ENCODE measurements around the gene CLEC4M.

The CLEC4M gene

GRCh38 chr19:7769171-7769570 is 6.1 kb downstream of the CLEC4M start:
- in situ Hi-C loops (cut with HindIII; ENCODE audit: low sequenced_read_pairs) = no loop called here

- in situ Hi-C loops (cut with HindIII; ENCODE audit: low sequenced_read_pairs) = no loop called here
Observed at GRCh38 chr19:7771072-7771471, 8.0 kb downstream of the CLEC4M start.

GRCh38 chr19:7772752-7773291 is 9.8 kb downstream of the CLEC4M start:
- in situ Hi-C loops (cut with HindIII; ENCODE audit: low sequenced_read_pairs) = no loop called here

GRCh38 chr19:7773841-7774240 is 10.8 kb downstream of the CLEC4M start:
- in situ Hi-C loops (cut with HindIII; ENCODE audit: low sequenced_read_pairs) = no loop called here

DNA sequence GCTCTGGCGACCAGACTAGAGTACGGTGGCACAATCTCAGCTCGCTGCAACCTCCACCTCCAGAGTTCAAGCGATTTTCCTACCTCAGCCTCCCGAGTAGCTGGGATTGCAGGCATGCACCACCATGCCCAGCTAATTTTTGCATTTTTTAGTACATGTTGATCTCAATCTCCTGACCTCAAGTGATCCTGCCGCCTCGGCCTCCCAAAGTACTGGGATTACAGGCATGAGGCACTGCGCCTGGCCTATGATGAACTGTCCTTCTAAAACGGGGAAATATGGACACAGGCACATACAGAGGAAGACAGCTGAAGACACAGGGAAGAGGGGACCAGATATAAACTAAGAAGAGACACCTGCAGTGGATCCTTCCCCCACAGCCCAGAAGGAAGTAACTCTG is 12.7 kb downstream of the CLEC4M start:
- in situ Hi-C loops (cut with HindIII; ENCODE audit: low sequenced_read_pairs) = no loop called here

- in situ Hi-C loops (cut with HindIII; ENCODE audit: low sequenced_read_pairs) = no loop called here
Observed at GRCh38 chr19:7778081-7778480, 15.0 kb downstream of the CLEC4M start.

DNA sequence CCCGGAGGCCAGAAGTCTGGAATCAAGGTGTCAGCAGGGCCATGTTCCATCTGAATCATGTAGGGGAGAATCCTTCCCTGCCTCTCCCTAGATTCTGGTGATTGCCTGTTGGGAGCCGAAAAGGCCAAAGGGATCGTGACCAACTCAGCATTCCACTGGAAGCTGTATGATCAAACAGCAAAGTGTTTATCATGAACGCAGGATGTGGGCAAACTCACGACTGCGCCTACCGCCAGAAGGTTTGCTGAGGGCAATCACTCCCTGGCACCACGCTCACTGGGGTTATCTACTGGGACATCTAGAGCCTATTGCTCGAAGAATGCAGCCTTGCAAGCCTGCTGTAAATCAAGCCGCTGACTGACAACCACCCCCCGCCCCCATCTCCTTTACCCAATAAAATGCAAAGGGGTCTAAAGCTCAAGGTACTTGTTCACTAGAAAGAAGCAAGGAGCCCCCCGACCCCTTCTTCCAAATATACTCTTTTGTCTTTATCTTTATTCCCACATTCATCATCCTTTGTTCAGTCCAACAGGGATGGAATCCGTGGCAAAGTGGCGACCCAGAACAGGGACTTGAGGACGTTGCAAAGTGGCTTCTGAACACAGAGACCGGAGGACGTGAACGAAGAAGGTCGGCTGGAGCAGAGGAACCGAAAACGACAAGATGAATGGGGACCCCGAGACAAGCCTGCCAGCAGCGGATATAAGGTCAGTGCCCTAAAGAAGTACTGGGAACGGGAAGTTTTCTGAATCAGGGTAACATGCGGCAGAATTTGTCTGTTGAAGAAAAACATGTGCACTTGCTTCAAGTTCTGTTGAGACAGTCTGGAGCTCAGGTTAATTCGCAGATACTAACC is 16.8 kb downstream of the CLEC4M start:
- in situ Hi-C loops (cut with HindIII; ENCODE audit: low sequenced_read_pairs) = no loop called here

DNA sequence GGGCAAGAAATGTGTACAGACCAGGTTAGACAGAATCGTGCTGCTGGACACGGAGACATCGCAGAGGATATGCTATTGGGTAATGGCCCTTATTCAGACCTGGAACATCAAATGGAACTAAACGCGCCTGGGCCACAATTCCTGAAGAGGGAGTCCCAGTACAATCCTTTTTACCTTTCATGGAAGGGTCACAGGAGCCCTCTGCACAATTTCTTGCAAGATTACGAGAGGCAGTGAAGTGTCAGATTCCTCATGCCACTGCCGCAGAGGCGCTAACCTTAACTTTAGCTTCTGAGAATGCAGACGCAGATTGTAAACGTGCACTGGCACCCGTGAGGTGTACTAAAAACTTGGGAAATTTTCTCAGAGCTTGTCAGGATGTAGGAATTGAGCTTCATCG is 18.1 kb downstream of the CLEC4M start:
- in situ Hi-C loops (cut with HindIII; ENCODE audit: low sequenced_read_pairs) = no loop called here

- in situ Hi-C loops (cut with HindIII; ENCODE audit: low sequenced_read_pairs) = no loop called here
Observed at GRCh38 chr19:7783991-7784423, 21.0 kb downstream of the CLEC4M start.

DNA sequence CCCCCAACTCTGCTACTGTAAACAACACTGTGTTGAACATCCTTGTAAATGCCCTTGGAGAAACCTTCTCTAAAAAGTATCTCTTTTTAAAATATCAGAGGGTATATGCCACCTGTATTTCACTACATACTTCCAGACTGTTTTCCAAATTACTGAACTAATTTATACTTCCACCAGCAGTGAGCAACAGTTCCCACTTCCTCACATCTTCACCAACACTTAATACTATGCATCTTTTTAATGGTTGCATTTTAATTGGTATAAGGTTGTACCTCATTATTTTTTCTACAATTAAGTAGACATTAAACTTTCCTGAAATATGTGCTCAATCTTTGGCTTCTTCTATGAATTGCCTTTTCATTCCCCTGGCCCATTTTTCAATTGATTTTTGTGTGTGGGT is 21.8 kb downstream of the CLEC4M start:
- in situ Hi-C loops (cut with HindIII; ENCODE audit: low sequenced_read_pairs) = no loop called here

- in situ Hi-C loops (cut with HindIII; ENCODE audit: low sequenced_read_pairs) = no loop called here
Observed at GRCh38 chr19:7787141-7787540, 24.1 kb downstream of the CLEC4M start.

DNA sequence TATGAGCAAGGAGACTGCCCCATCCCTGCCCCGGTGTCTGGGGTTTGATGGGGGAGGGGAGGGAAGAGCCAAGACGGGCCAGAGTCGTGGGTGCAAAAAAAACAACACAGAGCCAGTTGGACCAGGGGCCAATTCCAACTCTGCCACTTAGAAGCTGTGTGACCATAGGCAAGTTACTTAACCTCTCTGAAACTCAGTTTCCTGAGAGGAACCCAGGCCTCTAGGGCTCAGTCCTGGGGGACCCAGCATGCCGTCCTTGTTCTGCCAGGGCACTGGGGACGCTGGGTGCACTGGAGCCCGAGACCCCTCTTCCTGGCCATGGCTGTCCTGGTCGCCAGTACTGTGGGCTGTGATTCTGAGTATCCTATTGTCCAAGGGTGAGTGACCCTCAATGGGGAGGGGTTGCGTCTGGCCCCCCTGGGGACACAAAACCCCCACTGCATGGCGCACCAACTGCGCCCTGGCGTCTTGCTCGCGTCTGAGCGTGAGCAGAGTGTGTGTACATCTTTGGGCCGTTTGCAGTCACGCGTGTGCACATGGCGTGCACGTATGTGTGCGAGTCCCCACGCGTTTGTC is 24.6 kb downstream of the CLEC4M start:
- in situ Hi-C loops (cut with HindIII; ENCODE audit: low sequenced_read_pairs) = no loop called here

- in situ Hi-C loops (cut with HindIII; ENCODE audit: low sequenced_read_pairs) = no loop called here
Observed at GRCh38 chr19:7788178-7788932, 25.3 kb downstream of the CLEC4M start.

DNA sequence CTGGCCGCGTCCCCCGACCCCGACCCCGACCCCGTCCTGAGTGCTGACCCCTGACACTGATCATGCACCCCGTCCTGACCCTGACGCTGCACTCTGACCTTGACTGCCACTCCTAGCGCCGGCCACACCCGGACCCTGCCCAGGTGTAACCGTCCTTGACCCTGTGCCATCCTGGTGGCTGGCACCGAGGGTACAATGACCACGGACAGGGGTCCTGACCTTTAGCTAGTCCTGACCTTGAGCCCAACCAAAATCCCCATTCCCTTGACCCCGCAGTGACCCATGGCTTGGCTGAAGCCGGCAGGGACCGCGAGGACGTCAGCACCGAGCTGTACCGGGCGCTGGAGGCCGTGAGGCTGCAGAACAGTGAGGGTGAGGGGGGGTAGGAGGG is 25.9 kb downstream of the CLEC4M start:
- in situ Hi-C loops (cut with HindIII; ENCODE audit: low sequenced_read_pairs) = no loop called here

- in situ Hi-C loops (cut with HindIII; ENCODE audit: low sequenced_read_pairs) = no loop called here
Observed at GRCh38 chr19:7789447-7789846, 26.4 kb downstream of the CLEC4M start.

GRCh38 chr19:7790416-7790815 is 27.4 kb downstream of the CLEC4M start:
- in situ Hi-C loops (cut with HindIII; ENCODE audit: low sequenced_read_pairs) = loop anchor here (5.0 kb wide), 2 partner anchors 53 to 93 kb away; no protein-coding TSS in a partner anchor

- in situ Hi-C loops (cut with HindIII; ENCODE audit: low sequenced_read_pairs) = loop anchor here (5.0 kb wide), 2 partner anchors 55 to 95 kb away; no protein-coding TSS in a partner anchor
Observed at GRCh38 chr19:7792281-7792680, 29.2 kb downstream of the CLEC4M start.

DNA sequence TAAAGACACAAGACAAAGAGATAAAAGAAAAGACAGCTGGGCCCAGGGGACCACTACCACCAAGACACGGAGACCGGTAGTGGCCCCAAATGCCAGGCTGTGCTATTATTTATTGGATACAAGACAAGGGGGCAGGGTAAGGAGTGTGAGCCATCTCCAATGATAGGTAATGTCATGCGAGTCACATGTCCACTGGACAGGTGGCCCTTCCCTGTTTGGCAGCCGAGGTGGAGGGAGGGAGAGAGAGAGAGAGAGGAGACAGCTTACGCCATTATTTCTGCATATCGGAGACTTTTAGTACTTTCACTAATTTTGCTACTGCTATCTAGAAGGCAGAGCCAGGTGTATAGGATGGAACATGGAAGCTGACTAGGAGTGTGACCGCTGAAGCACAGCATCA is 29.7 kb downstream of the CLEC4M start:
- in situ Hi-C loops (cut with HindIII; ENCODE audit: low sequenced_read_pairs) = loop anchor here (5.0 kb wide), 2 partner anchors 55 to 95 kb away; no protein-coding TSS in a partner anchor

- in situ Hi-C loops (cut with HindIII; ENCODE audit: low sequenced_read_pairs) = loop anchor here (5.0 kb wide), 2 partner anchors 56 to 96 kb away; no protein-coding TSS in a partner anchor
Observed at GRCh38 chr19:7793493-7793892, 30.4 kb downstream of the CLEC4M start.

DNA sequence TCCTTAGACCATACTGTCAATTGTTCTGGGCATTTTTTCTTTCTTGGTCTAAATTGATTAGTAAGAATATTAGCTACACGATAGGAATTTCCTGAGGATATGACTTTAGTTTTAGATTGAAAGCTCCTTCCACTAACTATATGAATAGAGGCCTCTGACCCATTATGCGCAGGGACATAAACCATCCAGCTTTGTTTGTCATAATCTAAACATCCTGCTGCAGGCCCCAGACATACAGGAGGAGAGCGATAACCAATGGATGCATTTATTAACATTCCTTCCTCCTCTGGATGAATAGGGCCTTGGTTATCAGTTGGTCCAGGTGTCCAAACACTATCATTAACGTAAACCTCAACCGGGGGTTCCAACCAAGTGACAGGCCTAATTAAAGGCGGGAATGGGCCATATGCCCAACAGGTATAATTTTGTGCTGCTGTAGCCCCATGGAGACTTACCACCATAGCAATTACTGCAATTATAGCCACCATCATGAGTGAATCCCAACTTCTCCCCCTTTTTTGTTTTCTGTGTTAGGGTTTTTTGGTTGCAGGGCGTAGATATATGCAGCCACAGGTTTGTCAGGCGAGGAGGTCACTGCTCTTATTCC is 32.6 kb downstream of the CLEC4M start:
- in situ Hi-C loops (cut with HindIII; ENCODE audit: low sequenced_read_pairs) = no loop called here

All from endothelial cell of hepatic sinusoid (primary cell).